Nephron progenitor cell (in vitro differentiated cells): Measurements from ENCODE around the gene YY1.
"Not testable (repeated sequence)": the region's sequence is repeated elsewhere in the genome, so short reads cannot be mapped to it uniquely, and the experiment has no call there.

Source experiments
- DNase-seq: peaks from one replicate; pipeline ENCODE4 v3.0.0; 2021
- H3K27ac Mint-ChIP-seq: 2 replicates; pipeline ENCODE4 v1.8.0; 2021; ENCODE audit warnings: mild to moderate bottlenecking, moderate library complexity, mixed read lengths
- H3K27me3 Mint-ChIP-seq: 2 replicates; pipeline ENCODE4 v1.8.0; 2021; ENCODE audit warnings: mild to moderate bottlenecking, low read depth, mixed read lengths; ENCODE audit not compliant: poor library complexity
- H3K36me3 Mint-ChIP-seq: 2 replicates; pipeline ENCODE4 v1.8.0; 2021; ENCODE audit warnings: low read depth, mixed read lengths
- H3K4me1 Mint-ChIP-seq: 2 replicates; pipeline ENCODE4 v1.8.0; 2021; ENCODE audit warnings: mixed read lengths
- H3K4me3 Mint-ChIP-seq: 2 replicates; pipeline ENCODE4 v1.8.0; 2021; ENCODE audit warnings: mild to moderate bottlenecking, moderate library complexity, mixed read lengths
- H3K9me3 Mint-ChIP-seq: 2 replicates; pipeline ENCODE4 v1.8.0; 2021; ENCODE audit warnings: mild to moderate bottlenecking, moderate library complexity, mixed read lengths
- CTCF ChIP-seq: fragments of 200-600 bp; sonication (generic); IDR thresholded peaks from 2 replicates; pipeline ENCODE4 v1.5.0; 2021; ENCODE audit warnings: antibody characterized with exemption

The YY1 gene

GRCh38 chr14:100225169-100225568 lies 13.8 kb upstream of the YY1 start:
- no peak for TF ChIP-seq CTCF
- Mint-ChIP-seq H3K27ac (peak overlapping the region; percentile 31), H3K36me3 (peaks cover 7% of the 10 kb centered on the region), H3K9me3 (no peaks in the 10 kb centered on the region), H3K27me3 (no peaks in the 10 kb centered on the region), H3K4me1 (peaks cover 8% of the 10 kb centered on the region), H3K4me3 (no peak overlapping the region)
- DNase-seq = no peak

- DNase-seq = no peak
- TF ChIP-seq CTCF = no peak
- no peaks in the 10 kb centered on the region for H3K9me3 Mint-ChIP-seq
- peak overlapping the region; percentile 90 for H3K27ac Mint-ChIP-seq
- H3K36me3 Mint-ChIP-seq = peaks cover 19% of the 10 kb centered on the region
- H3K27me3 Mint-ChIP-seq = no peaks in the 10 kb centered on the region
- H3K4me1 Mint-ChIP-seq = peaks cover 29% of the 10 kb centered on the region
- no peak overlapping the region for H3K4me3 Mint-ChIP-seq
Measured at GRCh38 chr14:100230361-100230760, 8.6 kb upstream of the YY1 start.

GRCh38 chr14:100234511-100234910 lies 4.4 kb upstream of the YY1 start:
- H3K9me3 Mint-ChIP-seq = no peaks in the 10 kb centered on the region
- peaks cover 47% of the 10 kb centered on the region for H3K4me1 Mint-ChIP-seq
- H3K4me3 Mint-ChIP-seq = no peak overlapping the region
- no peaks in the 10 kb centered on the region for H3K27me3 Mint-ChIP-seq
- H3K27ac Mint-ChIP-seq = no peak overlapping the region
- peaks cover 22% of the 10 kb centered on the region for H3K36me3 Mint-ChIP-seq
- no peak for DNase-seq
- TF ChIP-seq CTCF = no peak

- H3K36me3 Mint-ChIP-seq = peaks cover 23% of the 10 kb centered on the region
- DNase-seq, H3K9me3 Mint-ChIP-seq, H3K27me3 Mint-ChIP-seq: not testable (repeated sequence)
- H3K4me1 Mint-ChIP-seq = peaks cover 49% of the 10 kb centered on the region
- H3K4me3 Mint-ChIP-seq = peak overlapping the region; percentile 96
- H3K27ac Mint-ChIP-seq = peak overlapping the region; percentile 99
Measured at GRCh38 chr14:100236271-100236818, 2.6 kb upstream of the YY1 start.

- Mint-ChIP-seq H3K27ac (peak overlapping the region; percentile 99), H3K27me3 (peaks cover under 1% of the 10 kb centered on the region), H3K4me3 (peak overlapping the region; percentile 96), H3K9me3 (peaks cover 3% of the 10 kb centered on the region), H3K4me1 (peaks cover 53% of the 10 kb centered on the region), H3K36me3 (peaks cover 29% of the 10 kb centered on the region)
- no peak for DNase-seq
- no peak for TF ChIP-seq CTCF
Measured at GRCh38 chr14:100236881-100237280, 2.1 kb upstream of the YY1 start.

GRCh38 chr14:100237735-100238418 lies 1.1 kb upstream of the YY1 start:
- peak overlapping the region; percentile 99 for H3K27ac Mint-ChIP-seq
- peak; percentile 53 for DNase-seq
- H3K9me3 Mint-ChIP-seq = peaks cover 6% of the 10 kb centered on the region
- no peak for TF ChIP-seq CTCF
- peaks cover 4% of the 10 kb centered on the region for H3K27me3 Mint-ChIP-seq
- H3K36me3 Mint-ChIP-seq = peaks cover 32% of the 10 kb centered on the region
- H3K4me3 Mint-ChIP-seq = peak overlapping the region; percentile 96
- peaks cover 56% of the 10 kb centered on the region for H3K4me1 Mint-ChIP-seq
